Measurements from ENCODE around the gene PIWIL4.

The PIWIL4 gene

GRCh38 chr11:94586546-94586945 is 19.4 kb downstream of the PIWIL4 start:
- Histone ChIP-seq H3K4me3 (ENCODE audit: low read depth in 1 of 2, low read length in 2 of 2) (no peak overlapping the region), H3K4me1 (ENCODE audit: control insufficient read depth in 1 of 2, insufficient read depth in 2 of 2, low read length in 2 of 2) (no peaks in the 10 kb centered on the region), H3K27ac (ENCODE audit: low read length) (no peak overlapping the region)

GRCh38 chr11:94586978-94587377 is 19.8 kb downstream of the PIWIL4 start:
- no peak overlapping the region for H3K27ac ChIP-seq (ENCODE audit: low read length)

More at GRCh38 chr11:94586546-94586945, 19.4 kb downstream of the PIWIL4 start:
- H3K9me3 ChIP-seq (ENCODE audit: control insufficient read depth in 1 of 2, low read length in 2 of 2) = no peaks in the 10 kb centered on the region
- H3K27me3 ChIP-seq (ENCODE audit: low read depth, low read length) = no peaks in the 10 kb centered on the region
- H3K36me3 ChIP-seq (ENCODE audit: control insufficient read depth in 1 of 2, insufficient read depth in 2 of 2, low read length in 2 of 2) = peaks cover 9 to 17% of the 10 kb centered on the region in 2 donors

GRCh38 chr11:94588366-94588942 is 21.3 kb downstream of the PIWIL4 start:
- Histone ChIP-seq H3K36me3 (ENCODE audit: control insufficient read depth in 1 of 2, insufficient read depth in 2 of 2, low read length in 2 of 2) (peaks cover 9 to 17% of the 10 kb centered on the region in 2 donors), H3K4me3 (ENCODE audit: low read depth in 1 of 2, low read length in 2 of 2) (no peak overlapping the region), H3K9me3 (ENCODE audit: control insufficient read depth in 1 of 2, low read length in 2 of 2) (no peaks in the 10 kb centered on the region), H3K27me3 (ENCODE audit: low read depth, low read length) (no peaks in the 10 kb centered on the region), H3K4me1 (ENCODE audit: control insufficient read depth in 1 of 2, insufficient read depth in 2 of 2, low read length in 2 of 2) (no peaks in the 10 kb centered on the region), H3K27ac (ENCODE audit: low read length) (no peak overlapping the region)

More at GRCh38 chr11:94586978-94587377, 19.8 kb downstream of the PIWIL4 start:
- peaks cover 9 to 17% of the 10 kb centered on the region in 2 donors for H3K36me3 ChIP-seq (ENCODE audit: control insufficient read depth in 1 of 2, insufficient read depth in 2 of 2, low read length in 2 of 2)
- H3K4me3 ChIP-seq (ENCODE audit: low read depth in 1 of 2, low read length in 2 of 2) = no peak overlapping the region
- no peaks in the 10 kb centered on the region for H3K27me3 ChIP-seq (ENCODE audit: low read depth, low read length)
- no peaks in the 10 kb centered on the region for H3K4me1 ChIP-seq (ENCODE audit: control insufficient read depth in 1 of 2, insufficient read depth in 2 of 2, low read length in 2 of 2)
- no peaks in the 10 kb centered on the region for H3K9me3 ChIP-seq (ENCODE audit: control insufficient read depth in 1 of 2, low read length in 2 of 2)

- Histone ChIP-seq H3K9me3 (ENCODE audit: control insufficient read depth in 1 of 2, low read length in 2 of 2) (no peaks in the 10 kb centered on the region), H3K27ac (ENCODE audit: low read length) (no peak overlapping the region), H3K4me1 (ENCODE audit: control insufficient read depth in 1 of 2, insufficient read depth in 2 of 2, low read length in 2 of 2) (no peaks in the 10 kb centered on the region), H3K36me3 (ENCODE audit: control insufficient read depth in 1 of 2, insufficient read depth in 2 of 2, low read length in 2 of 2) (peaks cover 13 to 17% of the 10 kb centered on the region in 2 donors), H3K27me3 (ENCODE audit: low read depth, low read length) (no peaks in the 10 kb centered on the region), H3K4me3 (ENCODE audit: low read depth in 1 of 2, low read length in 2 of 2) (no peak overlapping the region)
Measured at GRCh38 chr11:94590352-94591041, 23.3 kb downstream of the PIWIL4 start.

- Histone ChIP-seq H3K4me1 (ENCODE audit: control insufficient read depth in 1 of 2, insufficient read depth in 2 of 2, low read length in 2 of 2) (no peaks in the 10 kb centered on the region), H3K9me3 (ENCODE audit: control insufficient read depth in 1 of 2, low read length in 2 of 2) (no peaks in the 10 kb centered on the region), H3K27me3 (ENCODE audit: low read depth, low read length) (no peaks in the 10 kb centered on the region), H3K4me3 (ENCODE audit: low read depth in 1 of 2, low read length in 2 of 2) (no peak overlapping the region), H3K27ac (ENCODE audit: low read length) (no peak overlapping the region), H3K36me3 (ENCODE audit: control insufficient read depth in 1 of 2, insufficient read depth in 2 of 2, low read length in 2 of 2) (peaks cover 17% of the 10 kb centered on the region in 2 donors)
Measured at GRCh38 chr11:94593030-94593429, 25.9 kb downstream of the PIWIL4 start.

GRCh38 chr11:94595076-94595475 is 27.9 kb downstream of the PIWIL4 start:
- Histone ChIP-seq H3K27ac (ENCODE audit: low read length) (no peak overlapping the region), H3K4me3 (ENCODE audit: low read depth in 1 of 2, low read length in 2 of 2) (no peak overlapping the region), H3K4me1 (ENCODE audit: control insufficient read depth in 1 of 2, insufficient read depth in 2 of 2, low read length in 2 of 2) (no peaks in the 10 kb centered on the region), H3K36me3 (ENCODE audit: control insufficient read depth in 1 of 2, insufficient read depth in 2 of 2, low read length in 2 of 2) (peaks cover 16 to 18% of the 10 kb centered on the region in 2 donors), H3K9me3 (ENCODE audit: control insufficient read depth in 1 of 2, low read length in 2 of 2) (no peaks in the 10 kb centered on the region), H3K27me3 (ENCODE audit: low read depth, low read length) (no peaks in the 10 kb centered on the region)

- Histone ChIP-seq H3K27ac (ENCODE audit: low read length) (no peak overlapping the region), H3K9me3 (ENCODE audit: control insufficient read depth in 1 of 2, low read length in 2 of 2) (no peaks in the 10 kb centered on the region), H3K27me3 (ENCODE audit: low read depth, low read length) (no peaks in the 10 kb centered on the region), H3K4me3 (ENCODE audit: low read depth in 1 of 2, low read length in 2 of 2) (no peak overlapping the region), H3K4me1 (ENCODE audit: control insufficient read depth in 1 of 2, insufficient read depth in 2 of 2, low read length in 2 of 2) (no peaks in the 10 kb centered on the region), H3K36me3 (ENCODE audit: control insufficient read depth in 1 of 2, insufficient read depth in 2 of 2, low read length in 2 of 2) (peaks cover 6 to 8% of the 10 kb centered on the region in 2 donors)
Measured at GRCh38 chr11:94597896-94598295, 30.7 kb downstream of the PIWIL4 start.

GRCh38 chr11:94599510-94599909 is 32.3 kb downstream of the PIWIL4 start:
- peaks cover 6 to 8% of the 10 kb centered on the region in 2 donors for H3K36me3 ChIP-seq (ENCODE audit: control insufficient read depth in 1 of 2, insufficient read depth in 2 of 2, low read length in 2 of 2)
- H3K4me3 ChIP-seq (ENCODE audit: low read depth in 1 of 2, low read length in 2 of 2) = no peak overlapping the region
- H3K27me3 ChIP-seq (ENCODE audit: low read depth, low read length) = no peaks in the 10 kb centered on the region
- H3K9me3 ChIP-seq (ENCODE audit: control insufficient read depth in 1 of 2, low read length in 2 of 2) = no peaks in the 10 kb centered on the region
- H3K4me1 ChIP-seq (ENCODE audit: control insufficient read depth in 1 of 2, insufficient read depth in 2 of 2, low read length in 2 of 2) = no peaks in the 10 kb centered on the region
- no peak overlapping the region for H3K27ac ChIP-seq (ENCODE audit: low read length)

GRCh38 chr11:94602430-94603372 is 35.5 kb downstream of the PIWIL4 start:
- H3K9me3 ChIP-seq (ENCODE audit: control insufficient read depth in 1 of 2, low read length in 2 of 2) = no peaks in the 10 kb centered on the region
- H3K27ac ChIP-seq (ENCODE audit: low read length) = peak overlapping the region; percentile 68

GRCh38 chr11:94603587-94603986 is 36.4 kb downstream of the PIWIL4 start:
- Histone ChIP-seq H3K4me3 (ENCODE audit: low read depth in 1 of 2, low read length in 2 of 2) (no peak overlapping the region), H3K4me1 (ENCODE audit: control insufficient read depth in 1 of 2, insufficient read depth in 2 of 2, low read length in 2 of 2) (no peaks in the 10 kb centered on the region), H3K27ac (ENCODE audit: low read length) (peak overlapping the region; percentile 68), H3K27me3 (ENCODE audit: low read depth, low read length) (no peaks in the 10 kb centered on the region), H3K36me3 (ENCODE audit: control insufficient read depth in 1 of 2, insufficient read depth in 2 of 2, low read length in 2 of 2) (peaks cover 6 to 9% of the 10 kb centered on the region in 2 donors), H3K9me3 (ENCODE audit: control insufficient read depth in 1 of 2, low read length in 2 of 2) (no peaks in the 10 kb centered on the region)

More at GRCh38 chr11:94602430-94603372, 35.5 kb downstream of the PIWIL4 start:
- no peaks in the 10 kb centered on the region for H3K27me3 ChIP-seq (ENCODE audit: low read depth, low read length)
- H3K4me1 ChIP-seq (ENCODE audit: control insufficient read depth in 1 of 2, insufficient read depth in 2 of 2, low read length in 2 of 2) = no peaks in the 10 kb centered on the region
- H3K4me3 ChIP-seq (ENCODE audit: low read depth in 1 of 2, low read length in 2 of 2) = no peak overlapping the region
- H3K36me3 ChIP-seq (ENCODE audit: control insufficient read depth in 1 of 2, insufficient read depth in 2 of 2, low read length in 2 of 2) = peaks cover under 1 to 6% of the 10 kb centered on the region in 2 donors

- Histone ChIP-seq H3K27me3 (ENCODE audit: low read depth, low read length) (no peaks in the 10 kb centered on the region), H3K4me1 (ENCODE audit: control insufficient read depth in 1 of 2, insufficient read depth in 2 of 2, low read length in 2 of 2) (no peaks in the 10 kb centered on the region), H3K27ac (ENCODE audit: low read length) (no peak overlapping the region), H3K4me3 (ENCODE audit: low read depth in 1 of 2, low read length in 2 of 2) (no peak overlapping the region), H3K36me3 (ENCODE audit: control insufficient read depth in 1 of 2, insufficient read depth in 2 of 2, low read length in 2 of 2) (peaks cover under 1 to 18% of the 10 kb centered on the region in 2 donors), H3K9me3 (ENCODE audit: control insufficient read depth in 1 of 2, low read length in 2 of 2) (no peaks in the 10 kb centered on the region)
Measured at GRCh38 chr11:94604482-94604881, 37.3 kb downstream of the PIWIL4 start.
